GDM1 (cell line): Measurements from ENCODE around the gene LENG1.
"Not testable (repeated sequence)": the region's sequence is repeated elsewhere in the genome, so short reads cannot be mapped to it uniquely, and the experiment has no call there.

Experiments used
- DNase-seq: peaks from one replicate; lab custom pipeline; 2025; lab: John Stamatoyannopoulos, UW

LENG1 gene

DNA sequence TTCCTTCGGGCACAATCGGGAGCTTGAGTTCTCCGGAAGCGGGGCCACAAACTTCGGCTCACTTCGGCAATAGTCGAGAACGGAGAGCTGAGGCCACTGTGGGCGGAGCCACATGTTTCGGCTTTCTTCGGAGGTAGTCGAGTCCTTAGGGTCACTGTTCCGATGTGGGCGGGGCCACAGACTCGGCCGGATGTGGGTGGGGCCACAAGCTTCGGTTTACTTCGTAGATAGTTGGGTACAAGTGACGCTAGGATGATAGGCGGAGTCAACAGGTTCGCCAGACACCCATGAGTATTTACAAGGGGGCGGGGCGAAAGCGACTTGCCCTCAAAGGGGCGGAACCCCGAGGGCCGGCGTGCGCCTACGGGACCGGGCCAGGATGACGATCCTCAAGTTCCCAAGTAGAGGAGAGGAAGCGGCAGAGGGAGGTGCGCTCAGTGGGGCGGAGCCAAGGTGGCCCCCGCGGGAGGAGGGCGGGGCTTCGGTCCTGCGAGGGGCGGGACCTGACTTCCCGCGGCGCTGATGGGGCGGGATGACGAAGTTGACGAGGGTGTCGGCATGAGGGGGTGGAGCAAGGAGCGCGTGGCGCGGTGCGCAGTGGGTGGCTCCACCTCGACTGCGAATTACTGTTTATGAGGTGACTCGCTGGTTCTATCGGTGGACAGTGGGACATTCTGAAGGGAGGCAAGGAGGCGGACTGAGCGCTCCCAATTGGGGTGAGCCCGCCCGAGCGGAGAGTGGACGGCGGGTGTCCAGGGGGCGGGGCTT, 30.4 kb upstream of the LENG1 start:
- DNase-seq = peak; percentile 100

DNA sequence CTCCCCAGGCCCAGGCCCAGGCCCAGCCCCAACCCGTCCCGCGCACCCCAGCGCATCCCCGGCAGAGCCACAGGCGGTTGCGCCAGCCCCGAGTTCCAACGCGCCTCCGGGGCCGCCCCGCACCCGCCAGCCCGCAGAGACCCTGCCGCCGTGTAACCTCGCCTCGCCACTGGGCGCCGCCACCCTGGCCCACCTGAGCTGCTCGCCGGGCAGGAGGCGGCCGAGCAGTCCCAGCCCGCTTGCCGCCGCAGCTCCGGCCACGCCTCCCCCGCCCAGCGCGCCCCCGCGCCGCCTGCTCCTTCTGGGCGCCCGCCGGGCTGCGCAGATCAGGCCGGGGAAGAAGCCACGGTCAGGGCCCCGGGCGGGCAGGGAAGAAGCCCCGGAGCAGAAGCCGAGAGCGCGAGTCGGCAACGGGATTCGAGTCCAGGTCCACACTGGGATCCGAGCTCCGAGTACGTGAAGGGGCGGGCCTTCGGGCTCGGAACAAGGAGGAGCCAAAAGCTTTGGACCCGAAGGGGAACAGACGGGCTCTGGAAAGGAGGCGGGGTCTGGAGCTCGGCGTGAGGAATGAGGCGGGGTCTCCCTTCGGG, 29.7 kb upstream of the LENG1 start, which contains the start of gene MBOAT7:
TSS of gene MBOAT7 (minus strand) at position 436 of the 590 bp plus-strand sequence. CDS start 1,072 bp downstream, outside the sequence.
- DNase-seq = no peak

DNA sequence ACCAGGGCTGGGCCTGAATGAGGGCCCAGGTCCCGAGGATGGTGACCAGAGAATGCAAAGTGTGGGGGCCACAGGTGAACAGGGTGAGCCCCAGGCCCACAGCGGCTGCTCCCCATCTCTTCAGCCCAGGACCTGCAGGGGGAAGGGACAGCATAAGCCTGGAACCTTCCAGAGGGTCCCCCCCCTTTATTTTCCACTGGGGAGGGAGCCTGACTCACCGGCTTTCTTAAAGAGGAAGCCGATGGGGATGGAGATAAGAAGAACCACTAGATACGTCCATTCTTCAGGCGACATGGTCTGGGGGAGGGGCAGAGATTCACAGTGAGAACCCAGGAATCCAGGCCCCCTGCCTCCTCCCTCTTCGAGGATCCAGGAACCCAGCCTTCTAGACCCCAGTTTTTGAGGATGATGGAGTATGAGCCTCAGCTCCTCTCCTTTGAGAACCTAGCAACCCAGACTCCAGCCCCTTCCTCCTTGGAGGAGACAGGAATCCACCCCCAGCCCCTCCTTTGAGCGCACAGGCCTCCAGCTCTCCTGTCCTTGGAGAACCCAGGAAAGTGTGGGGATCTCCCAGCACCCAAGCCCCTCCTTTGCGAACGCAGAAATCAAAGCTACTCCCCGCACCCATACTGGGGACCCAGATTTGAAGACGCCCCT, 28.8 kb upstream of the LENG1 start:
- DNase-seq = peak; percentile 72

DNA sequence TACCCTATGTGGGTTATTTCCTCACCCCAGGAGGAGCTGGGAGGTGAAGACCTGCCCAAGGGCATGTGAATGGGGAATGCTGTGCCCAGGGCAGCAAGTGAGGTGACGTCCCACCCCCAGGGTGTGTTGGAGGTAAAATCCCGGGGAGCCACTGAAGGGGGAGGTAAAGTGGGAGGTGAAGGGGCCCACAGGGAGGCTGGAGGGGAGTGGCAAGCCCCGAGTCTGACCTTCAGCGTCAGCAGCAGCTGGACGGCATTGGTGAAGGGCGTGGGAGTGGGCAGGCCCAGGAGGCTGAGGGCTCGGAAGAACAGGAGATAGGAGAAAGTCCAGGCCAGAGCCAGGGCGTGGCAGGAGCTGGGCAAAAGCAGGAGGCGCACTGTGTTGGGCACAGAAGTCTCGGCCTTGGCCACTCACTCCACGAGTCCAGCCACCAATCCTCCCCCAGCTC, 27.4 kb upstream of the LENG1 start:
- no peak for DNase-seq

DNA sequence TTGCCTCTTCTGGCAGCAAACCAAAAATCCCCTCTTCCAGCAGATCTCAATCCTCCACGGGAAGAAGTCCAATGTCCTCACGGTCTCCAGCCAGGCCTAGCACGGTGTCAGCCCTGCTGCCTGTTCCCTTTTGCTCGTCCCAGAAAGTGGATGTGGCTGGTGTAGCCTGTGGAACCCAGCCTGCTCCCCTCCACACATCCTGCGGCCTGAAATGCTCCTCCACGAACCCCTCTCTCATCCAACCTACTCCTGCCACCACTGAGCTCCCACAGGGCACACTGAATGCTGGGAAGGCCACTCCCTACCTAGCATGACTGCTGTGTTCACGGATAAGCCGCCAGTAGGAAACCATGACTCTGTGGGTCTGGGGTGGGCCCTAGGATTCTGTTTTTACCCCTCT, 26.8 kb upstream of the LENG1 start:
- DNase-seq = no peak

DNA sequence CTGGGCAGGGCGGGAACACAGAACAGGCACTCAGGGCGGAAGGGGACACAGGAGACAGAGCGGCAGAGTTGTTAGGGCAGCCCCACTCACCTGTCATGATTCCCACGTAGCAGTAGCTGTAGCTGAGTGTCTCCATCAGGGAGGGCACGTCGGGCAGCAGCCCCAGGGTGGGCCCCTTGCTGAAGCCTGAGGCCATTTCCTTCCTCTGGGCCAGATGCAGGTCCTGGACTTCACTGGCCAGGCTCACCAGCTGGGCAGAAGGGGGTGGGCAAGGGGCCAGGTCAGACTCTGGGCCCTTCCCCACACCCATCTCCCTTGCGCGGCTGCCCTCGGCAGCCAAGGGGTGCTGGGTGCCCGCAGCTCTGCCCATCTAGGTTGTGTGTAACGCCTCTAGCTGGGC, 23.9 kb upstream of the LENG1 start:
- DNase-seq = no peak

DNA sequence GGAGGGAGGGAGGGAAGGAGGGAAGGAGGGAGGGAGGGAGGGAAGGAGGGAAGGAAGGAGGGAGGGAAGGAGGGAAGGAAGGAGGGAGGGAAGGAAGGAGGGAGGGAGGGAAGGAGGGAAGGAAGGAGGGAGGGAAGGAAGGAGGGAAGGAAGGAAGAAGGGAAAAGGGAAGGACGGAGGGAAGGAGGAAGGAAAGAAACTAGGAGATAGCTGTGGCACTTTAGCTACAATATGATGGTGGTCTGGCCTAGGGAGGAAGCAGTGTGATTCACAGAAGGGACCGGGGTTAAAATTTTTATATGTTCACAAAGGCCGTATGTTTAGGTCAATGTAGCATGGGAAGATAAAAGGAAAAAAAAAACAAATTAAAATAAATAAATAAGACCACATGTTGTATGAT, 22.4 kb upstream of the LENG1 start:
- DNase-seq = not testable (repeated sequence)

DNA sequence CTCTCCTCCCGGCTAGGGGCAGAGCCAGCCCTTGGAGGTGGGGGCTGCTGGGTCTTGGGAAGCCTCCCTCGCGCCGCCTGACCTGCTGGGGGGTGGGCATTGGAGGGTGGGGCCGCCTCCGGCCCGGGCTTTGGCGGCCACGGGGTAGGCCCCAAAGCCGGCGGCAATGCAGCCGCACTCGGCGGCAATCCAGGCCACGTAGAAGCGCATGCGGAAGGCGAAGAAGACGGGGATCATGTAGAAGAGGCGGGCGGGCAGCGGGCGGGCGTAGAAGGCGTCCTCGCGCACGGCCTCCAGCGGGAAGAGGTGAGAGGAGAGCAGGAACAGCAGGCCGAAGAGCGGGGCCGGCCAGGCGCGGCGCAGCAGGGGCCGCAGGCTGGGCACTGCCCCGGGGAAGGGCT, 21.2 kb upstream of the LENG1 start:
- DNase-seq = no peak

DNA sequence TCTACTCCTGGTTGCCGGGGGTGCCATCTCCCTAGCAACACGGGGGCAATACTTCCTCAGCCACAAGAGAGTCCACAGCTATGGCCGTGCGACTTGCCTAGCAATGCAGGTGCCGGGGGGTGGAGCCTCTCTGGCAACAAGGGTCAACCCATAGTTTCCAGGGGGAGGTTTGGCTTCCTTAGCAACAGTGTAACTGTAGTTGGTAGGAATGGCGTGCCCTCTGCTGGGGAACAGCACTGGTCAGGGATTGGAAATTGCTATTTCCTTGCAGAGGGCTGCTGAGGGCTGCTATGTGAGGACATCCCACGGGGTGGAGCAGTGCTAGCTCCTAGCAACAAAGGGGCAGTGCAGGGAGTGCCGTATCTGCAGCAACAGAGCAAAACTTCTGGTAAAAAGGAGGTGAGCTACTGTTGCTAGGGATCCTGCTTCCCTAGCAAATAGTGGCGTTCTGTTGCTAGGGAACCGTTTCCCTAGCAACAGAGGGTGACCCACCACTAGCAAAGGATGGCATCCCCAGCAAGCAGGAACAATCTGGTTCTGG, 20.5 kb upstream of the LENG1 start:
- DNase-seq = no peak

DNA sequence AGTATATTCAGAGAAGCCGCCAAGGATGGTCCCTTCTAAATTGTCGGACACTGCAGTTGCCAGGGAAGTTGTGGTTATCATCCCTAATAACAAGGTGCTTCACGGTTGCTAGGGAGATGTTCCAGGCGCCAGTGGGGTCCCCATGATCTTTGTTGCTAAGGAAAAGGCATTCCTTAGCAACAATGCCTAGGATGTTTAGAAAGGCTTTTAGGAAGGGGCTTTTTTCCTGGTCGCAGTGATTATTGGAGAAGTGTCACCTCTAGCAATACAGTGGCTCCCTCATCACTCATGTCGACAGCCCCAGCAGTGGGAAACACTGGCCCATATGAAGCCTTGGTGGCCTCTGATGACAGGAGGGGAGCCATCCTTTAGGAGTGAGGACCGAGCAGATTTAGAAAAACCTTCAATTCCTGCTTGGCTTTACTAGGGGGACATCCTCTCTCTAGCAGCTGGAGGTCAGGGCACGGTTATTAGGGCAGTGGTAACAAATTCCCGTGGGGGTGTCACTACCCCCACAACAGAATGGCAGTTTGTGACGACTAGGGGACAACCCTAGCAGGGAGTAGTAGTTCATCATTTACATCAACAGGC, 19.8 kb upstream of the LENG1 start:
- DNase-seq = no peak

DNA sequence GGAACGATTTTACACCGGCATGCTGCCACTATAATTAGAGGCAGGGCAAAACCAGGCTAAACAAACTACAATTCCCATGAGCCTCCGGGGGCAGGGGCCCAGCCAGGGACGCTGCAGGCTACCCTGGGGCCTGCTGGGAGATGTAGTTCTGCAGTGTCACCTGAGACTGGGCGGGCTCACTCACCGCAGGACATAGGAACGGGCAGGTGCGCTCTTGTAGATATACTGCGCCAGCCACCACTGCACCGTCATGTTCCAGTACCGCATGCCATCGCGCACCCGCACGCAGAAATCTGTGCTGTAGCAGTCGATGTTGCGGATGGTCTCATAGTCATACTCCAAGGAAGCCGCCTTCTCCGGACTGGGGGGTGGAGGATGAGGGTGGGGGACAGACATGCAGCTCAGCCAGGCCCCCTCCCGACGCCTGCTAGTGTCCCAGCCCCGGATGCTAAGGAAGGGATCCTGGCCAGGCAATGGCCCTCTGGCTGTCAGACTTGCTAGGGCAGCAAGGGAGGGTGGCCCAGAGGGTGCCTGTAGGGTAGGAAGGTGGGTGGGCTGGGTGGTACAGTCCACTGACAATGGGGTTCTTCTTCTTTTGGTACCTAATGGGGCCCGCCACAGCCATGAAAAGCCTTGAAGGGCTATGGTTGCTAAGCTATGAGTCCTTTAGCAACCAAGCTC, 19.2 kb upstream of the LENG1 start:
- no peak for DNase-seq

DNA sequence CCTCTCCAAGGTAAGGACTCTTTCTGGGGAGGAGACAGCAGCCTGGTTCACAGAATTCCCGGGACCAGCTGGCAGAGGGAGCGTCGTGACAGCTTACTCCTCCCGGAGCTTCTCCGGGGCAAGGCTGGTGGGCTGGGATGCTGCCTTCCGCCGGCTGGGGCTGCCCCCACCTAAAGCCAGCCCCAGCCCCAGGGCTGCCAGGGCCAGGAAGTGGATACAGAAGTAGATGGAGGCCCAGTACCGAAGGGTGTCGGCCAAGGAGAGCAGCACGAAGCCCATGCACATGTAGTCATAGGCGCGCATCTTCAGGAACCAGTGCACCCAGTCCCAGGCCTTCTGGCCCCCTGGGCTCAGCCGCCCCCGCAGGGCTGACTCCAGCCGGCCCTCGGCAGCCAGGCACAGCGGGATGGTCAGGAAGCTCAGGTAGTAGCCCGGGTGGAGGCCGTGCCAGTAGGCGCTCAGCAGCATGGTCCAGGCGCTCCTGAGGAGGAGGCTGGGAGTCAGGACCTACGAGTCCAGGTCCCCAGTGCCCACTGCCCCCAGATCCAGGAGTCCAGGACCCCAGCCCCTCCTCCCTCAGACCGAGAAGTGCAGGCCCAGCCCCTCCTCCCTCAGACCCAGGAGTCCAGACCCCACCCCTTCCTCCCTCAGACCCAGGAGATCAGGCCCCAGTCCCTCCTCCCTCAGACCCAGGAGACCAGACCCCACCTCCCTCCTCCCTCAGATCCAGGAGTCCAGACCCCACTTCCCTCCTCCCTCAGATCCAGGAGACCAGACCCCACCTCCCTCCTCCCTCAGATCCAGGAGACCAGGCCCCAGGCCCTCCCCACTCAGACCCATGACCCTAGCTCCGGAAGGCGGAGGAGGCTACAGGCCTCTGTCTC, 14.7 kb upstream of the LENG1 start:
- no peak for DNase-seq

DNA sequence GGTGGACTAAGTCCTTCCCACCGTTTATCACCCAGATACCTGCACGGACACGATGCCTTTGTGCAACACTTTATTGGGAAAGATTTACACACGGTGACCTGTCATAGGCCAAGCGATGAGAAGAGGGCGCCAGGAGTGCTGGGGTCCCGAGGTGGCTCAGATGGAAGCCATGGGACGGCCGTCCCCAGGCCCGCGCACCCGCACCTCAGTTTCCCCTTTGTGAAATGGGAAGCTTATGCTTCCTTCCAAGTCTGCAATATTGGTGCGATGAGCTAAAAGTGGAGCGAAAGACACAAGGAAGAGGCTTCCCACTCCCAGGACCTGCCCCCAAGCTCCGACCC, 13.8 kb upstream of the LENG1 start:
- DNase-seq = no peak

DNA sequence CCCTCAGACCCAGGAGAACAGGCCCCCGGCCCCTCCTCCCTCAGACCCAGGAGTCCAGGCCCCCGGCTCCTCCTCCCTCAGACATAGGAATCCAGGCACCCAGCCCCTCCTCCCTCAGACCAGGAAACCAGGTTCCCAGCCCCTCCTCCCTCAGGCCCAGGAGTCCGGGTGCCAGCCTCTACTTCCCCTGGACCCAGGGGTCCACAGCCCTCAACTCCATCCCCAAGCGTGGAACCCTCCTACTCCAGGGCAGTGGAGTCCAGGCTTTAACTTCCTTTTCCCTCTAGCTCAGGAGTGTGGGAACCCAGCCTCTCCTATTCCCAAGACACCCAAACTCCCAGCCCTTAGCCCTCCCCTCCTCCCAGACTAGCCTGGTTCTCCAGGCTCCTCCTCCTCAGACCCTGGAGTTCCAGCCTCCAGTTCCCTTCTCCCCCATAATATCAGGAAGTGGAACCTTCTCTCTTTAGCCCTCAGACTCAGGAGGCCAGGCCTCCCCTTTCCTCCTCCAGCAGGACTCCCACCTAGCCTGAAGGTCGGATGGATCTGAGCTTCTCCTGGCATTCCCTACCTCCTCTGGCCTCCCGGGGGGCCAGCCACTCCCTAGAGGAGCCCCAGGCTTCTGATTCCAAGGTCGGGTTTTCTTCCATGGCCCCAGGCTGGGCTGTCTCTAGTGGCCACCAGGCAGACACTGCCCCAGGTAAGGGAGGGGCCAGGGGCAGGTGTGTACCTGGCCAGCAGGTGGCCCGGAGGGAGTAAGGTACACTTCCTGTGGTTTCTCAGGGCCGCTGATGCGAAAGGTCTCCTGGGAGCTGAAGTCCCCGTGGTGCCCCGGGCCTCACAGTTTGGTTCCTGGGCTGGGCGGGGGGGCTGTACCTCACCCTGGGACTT, 13.2 kb upstream of the LENG1 start, which contains the start of gene TMC4:
TSS of gene TMC4 (minus strand) at position 690 of the 888 bp plus-strand sequence. CDS start at position 647, 43 bp downstream.
- no peak for DNase-seq

DNA sequence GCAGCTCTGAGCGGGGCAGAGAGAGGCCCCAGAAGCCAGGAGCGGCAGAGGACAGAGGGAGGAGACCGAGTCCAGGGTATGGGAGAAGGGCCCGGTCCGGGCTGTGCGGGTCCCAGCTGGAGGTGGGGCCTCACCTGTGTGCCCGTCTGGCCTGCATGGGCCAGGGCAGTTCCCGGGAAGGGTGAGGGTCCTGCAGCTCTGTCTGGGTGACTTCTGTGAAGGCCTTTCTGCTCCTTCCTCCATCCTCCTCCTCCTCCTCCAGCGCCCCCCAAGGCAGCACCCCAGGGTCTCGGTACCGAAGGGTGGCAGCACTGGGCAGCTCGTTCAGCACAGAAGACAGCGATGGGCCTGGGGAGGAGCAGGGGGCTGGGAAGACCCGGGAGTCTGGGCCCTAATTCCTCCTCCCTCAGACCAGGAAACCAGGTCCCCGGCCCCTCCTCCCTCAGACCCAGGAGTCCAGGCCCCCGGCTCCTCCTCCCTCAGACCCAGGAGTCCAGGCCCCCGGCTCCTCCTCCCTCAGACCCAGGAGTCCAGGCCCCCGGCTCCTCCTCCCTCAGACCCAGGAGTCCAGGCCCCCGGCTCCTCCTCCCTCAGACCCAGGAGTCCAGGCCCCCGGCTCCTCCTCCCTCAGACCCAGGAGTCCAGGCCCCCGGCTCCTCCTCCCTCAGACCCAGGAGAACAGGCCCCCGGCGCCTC, 12.4 kb upstream of the LENG1 start:
- not testable (repeated sequence) for DNase-seq

DNA sequence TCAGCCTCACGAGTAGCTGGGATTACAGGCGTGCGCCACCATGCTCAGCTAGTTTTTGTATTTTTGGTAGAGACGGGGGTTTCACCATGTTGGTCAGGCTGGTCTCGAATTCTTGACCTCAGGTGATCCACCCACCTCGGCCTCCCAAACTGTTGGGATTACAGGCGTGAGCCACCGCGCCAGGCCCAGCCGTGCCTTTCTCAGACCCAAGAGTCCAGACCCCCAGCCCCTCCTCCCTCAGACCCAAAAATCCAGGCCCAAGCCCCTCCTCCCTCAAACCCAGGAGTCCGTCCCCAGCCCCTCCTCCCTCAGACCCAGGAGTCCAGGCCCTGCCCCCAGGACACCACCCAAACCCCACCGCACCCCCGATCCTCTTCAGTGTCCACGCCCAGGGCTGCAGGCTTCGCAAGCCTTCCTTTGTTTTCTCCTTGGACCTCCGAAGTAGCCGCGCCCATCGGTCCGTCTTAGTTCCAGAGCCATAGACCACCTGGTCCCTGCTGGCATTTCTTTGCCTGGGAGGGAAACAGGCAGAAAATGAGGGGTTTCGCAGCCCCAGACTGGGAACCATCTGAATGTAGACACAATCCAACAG, 9.7 kb upstream of the LENG1 start:
- DNase-seq = no peak

DNA sequence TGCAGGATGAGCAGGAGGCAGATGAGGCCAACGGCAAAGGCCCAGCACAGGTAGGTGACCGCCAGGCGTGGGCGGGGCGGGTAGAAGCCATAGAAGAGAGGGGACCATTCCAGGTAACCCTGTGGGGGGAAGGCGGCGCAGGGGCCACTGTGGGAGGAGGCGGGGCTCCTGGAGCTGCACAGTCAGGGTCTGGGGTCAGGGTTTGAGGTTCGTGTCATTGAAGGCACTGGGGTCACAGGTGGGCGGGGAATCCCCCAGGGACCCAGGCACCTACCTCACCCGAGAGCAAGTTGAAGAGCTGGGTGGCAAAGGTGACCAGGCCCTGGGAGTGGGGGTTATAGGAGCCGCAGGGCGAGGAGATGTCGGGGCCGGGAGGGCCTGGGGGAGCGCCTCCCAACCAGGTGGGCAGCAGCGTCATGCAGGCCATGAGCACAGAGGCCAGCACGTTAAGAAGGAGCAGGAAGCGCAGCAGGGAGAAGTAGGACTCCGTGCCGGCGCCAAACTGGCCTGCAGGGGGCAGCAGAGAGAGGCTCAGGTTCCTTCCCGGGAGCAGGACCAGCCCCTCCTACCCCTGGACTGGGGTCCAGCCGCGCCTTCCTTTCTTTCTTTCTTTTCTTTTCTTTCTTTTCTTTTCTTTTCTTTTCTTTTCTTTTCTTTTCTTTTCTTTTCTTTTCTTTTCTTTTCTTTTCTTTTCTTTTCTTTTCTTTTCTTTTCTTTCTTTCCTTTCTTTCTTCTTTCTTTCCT, 8.8 kb upstream of the LENG1 start:
- peak; percentile 78 for DNase-seq

DNA sequence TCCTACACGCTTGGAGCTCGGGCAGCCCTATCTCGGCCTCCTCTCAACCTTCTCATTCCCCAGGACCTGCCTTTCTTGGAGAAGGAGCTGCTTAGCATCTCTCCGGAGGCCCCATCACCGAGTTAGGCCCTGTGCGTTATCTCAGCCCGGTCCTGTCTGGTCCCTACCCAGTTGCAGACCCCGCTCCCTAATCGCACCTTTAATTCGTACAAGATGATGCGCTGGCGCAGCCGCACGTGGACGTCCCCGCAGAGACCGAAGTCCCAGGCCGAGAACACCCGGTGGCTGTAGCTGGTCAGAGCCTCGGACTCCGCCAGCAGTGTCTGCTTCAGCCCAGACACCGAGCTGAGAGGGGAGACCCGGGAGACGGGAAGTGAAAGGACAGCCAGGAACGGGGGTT, 5.7 kb upstream of the LENG1 start:
- DNase-seq = no peak
